ENCODE measurements around the gene IFI44L.

Gene IFI44L

DNA sequence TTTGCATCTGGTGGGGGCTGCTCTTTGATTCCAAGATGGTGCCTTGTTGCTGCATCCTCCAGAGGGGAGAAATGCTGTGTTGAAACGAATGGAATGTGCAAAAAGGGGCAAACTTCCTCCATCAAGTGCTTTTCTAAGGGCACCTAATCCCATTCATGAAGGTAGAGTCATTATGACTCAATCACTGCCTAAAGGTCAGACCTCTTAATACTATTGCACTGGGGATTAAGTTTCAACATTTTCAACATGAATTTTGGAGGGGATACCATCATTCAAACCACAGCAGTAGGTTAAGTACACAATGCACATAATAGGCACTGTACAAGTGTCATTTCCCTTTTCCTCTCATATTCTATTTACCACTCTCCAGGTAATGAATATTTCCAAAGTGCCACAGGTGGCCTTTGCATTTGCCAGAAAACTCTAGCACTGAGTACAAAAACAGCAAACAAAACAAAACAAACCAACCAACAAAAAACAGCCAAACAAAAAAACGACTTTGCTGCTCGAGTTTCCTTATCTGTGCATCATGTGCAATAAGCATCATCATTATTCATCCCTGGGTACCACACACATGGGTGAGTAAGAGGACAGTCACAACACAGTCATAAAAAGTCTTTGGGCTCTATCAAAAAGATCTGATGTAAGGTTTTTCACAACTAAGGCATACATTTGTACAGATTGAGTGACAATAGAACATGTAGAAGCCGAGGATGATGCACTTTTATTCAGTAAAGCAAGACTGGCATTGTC is 71.9 kb downstream of the IFI44L start:
- H3K27me3 Mint-ChIP-seq: peaks cover 16% of the 10 kb centered on the region
- H3K4me1 Mint-ChIP-seq: no peaks in the 10 kb centered on the region
- DNase-seq (no peak), ATAC-seq (no peak)
- H3K9me3 Mint-ChIP-seq: no peaks in the 10 kb centered on the region
- H3K4me3 Mint-ChIP-seq: no peak overlapping the region
- H3K27ac Mint-ChIP-seq: no peak overlapping the region
